ENCODE data around the gene ACLY.
A peak's percentile ranks its signal among the peaks of the same experiment; 100 is the strongest.

ACLY gene

GRCh38 chr17:41919840-41920579 lies 1.3 kb upstream of the ACLY start:
- peaks cover 20% of the 10 kb centered on the region for H3K4me1 ChIP-seq (ENCODE audit: control insufficient read depth, insufficient read depth, low read length)
- CTCF ChIA-PET: interaction anchor here (0.7 to 3.7 kb wide), 4 partner anchors 10 to 108 kb away, joined by 3 to 18 read pairs (median 5); partner anchors contain the start of genes DNAJC7, ODAD4 and P3H4
- peak; percentile 97 for TF ChIP-seq ZNF335 (tag by site-specific recombination; conservative IDR thresholded peaks at IDR 0.05)
- TF ChIP-seq SCRT2 (tag by site-specific recombination; IDR thresholded peaks at IDR 0.05): peak; percentile 98
- 0 out of 2 replicates have a peak, but pooled peaks have one; percentile 12 for TF ChIP-seq KLF8 (tag by site-specific recombination; IDR thresholded peaks at IDR 0.05)
- TF ChIP-seq KLF1 (tag by site-specific recombination; IDR thresholded peaks at IDR 0.05): no peak
- no peak for TF ChIP-seq ZNF214 (tag by site-specific recombination; IDR thresholded peaks at IDR 0.05; ENCODE audit: borderline replicate concordance)
- no peak for TF ChIP-seq BCL11B (tag by site-specific recombination; IDR thresholded peaks at IDR 0.05; ENCODE audit: low read depth)
- TF ChIP-seq ZBTB48 (tag by site-specific recombination; IDR thresholded peaks at IDR 0.05): peak; percentile 56; the same call in 1 of the 2 replicates
- TF ChIP-seq ZNF521 (tag by site-specific recombination; IDR thresholded peaks at IDR 0.05): no peak
- no peak for TF ChIP-seq ZNF624 (tag by site-specific recombination; IDR thresholded peaks at IDR 0.05)
- no peak for TF ChIP-seq HOXA7 (CRISPR knock-in tag; IDR thresholded peaks at IDR 0.05; ENCODE audit: borderline replicate concordance)
- TF ChIP-seq KLF7 (tag by site-specific recombination; IDR thresholded peaks at IDR 0.05; ENCODE audit: borderline replicate concordance): no peak
- no peak for TF ChIP-seq OSR2 (tag by site-specific recombination; IDR thresholded peaks at IDR 0.05)
- no peak for TF ChIP-seq ZNF169 (tag by site-specific recombination; IDR thresholded peaks at IDR 0.05)
- peak; percentile 52; the same call in 1 of the 2 replicates for TF ChIP-seq ZNF629 (tag by site-specific recombination; IDR thresholded peaks at IDR 0.05)
- no peak; the same call in none of the 2 replicates for TF ChIP-seq ZBTB17 (tag by site-specific recombination; IDR thresholded peaks at IDR 0.05)
- peak; percentile 94 for TF ChIP-seq ATF2 (tag by site-specific recombination; IDR thresholded peaks at IDR 0.05; ENCODE audit: low read depth)
- TF ChIP-seq INSM2 (tag by site-specific recombination; IDR thresholded peaks at IDR 0.05): 0 out of 2 replicates have a peak, but pooled peaks have one; percentile 23
- no peak for TF ChIP-seq ZNF513 (tag by site-specific recombination; IDR thresholded peaks at IDR 0.05)
- no peak for TF ChIP-seq ZNF184 (tag by site-specific recombination; IDR thresholded peaks at IDR 0.05)
- no peak for TF ChIP-seq ZNF24 (tag by site-specific recombination; IDR thresholded peaks at IDR 0.05)
- peak; percentile 36; the same call in 1 of the 2 replicates for TF ChIP-seq ZEB2 (tag by site-specific recombination; IDR thresholded peaks at IDR 0.05)
- no peak for TF ChIP-seq ZNF701 (tag by site-specific recombination; IDR thresholded peaks at IDR 0.05)
- TF ChIP-seq ZBTB10 (tag by site-specific recombination; IDR thresholded peaks at IDR 0.05): peak; percentile 25; the same call in 1 of the 2 replicates
- no peak for TF ChIP-seq SETDB1 (IDR thresholded peaks at IDR 0.05; ENCODE audit: insufficient read length, low read length)
- TF ChIP-seq ZNF843 (tag by site-specific recombination; IDR thresholded peaks at IDR 0.05): no peak
- no peak for TF ChIP-seq AEBP2 (tag by site-specific recombination; IDR thresholded peaks at IDR 0.05; ENCODE audit: borderline replicate concordance)
- TF ChIP-seq ZNF433 (tag by site-specific recombination; IDR thresholded peaks at IDR 0.05; ENCODE audit: low read depth): no peak

More at GRCh38 chr17:41919840-41920579, 1.3 kb upstream of the ACLY start:
- Histone ChIP-seq H3K36me3 (ENCODE audit: control insufficient read depth in 2 of 2, insufficient read depth in 1 of 2, low read length in 2 of 2) (no peaks in the 10 kb centered on the region; a peak in 1 of 3 replicates), H3K9me3 (ENCODE audit: control insufficient read depth, insufficient read depth, low read depth, low read length) (no peaks in the 10 kb centered on the region), H3K27ac (ENCODE audit: extremely low read depth, low read depth, low read length) (peak overlapping the region; percentile 91), H3K4me3 (ENCODE audit: low read depth, low read length) (peak overlapping the region; percentile 48)
- POLR2A ChIA-PET: interaction anchor here (0.7 to 4.2 kb wide), 13 partner anchors 10 to 231 kb away, joined by 3 to 73 read pairs (median 7); partner anchors contain the start of genes CNP, JUP, KLHL11 and ODAD4

All from HEK293 (cell line).